SK-N-SH (cell line): ENCODE measurements around the gene ATP1B1. TPM values are rescaled to one million over a fixed set of nuclear protein-coding genes. Genes with fewer than 3 reads are reported as not detected.

Source experiments
- CTCF ChIA-PET: fragments of 300-600, 350-600 bp; formaldehyde crosslinking; extraction: SDS; loops from one replicate; lab custom pipeline; 2021; lab: Yijun Ruan, JAX
- POLR2A ChIA-PET: fragments of 350-600 bp; sonication (Branson Sonifier 250); formaldehyde crosslinking; extraction: SDS; loops from one replicate; lab custom pipeline; 2020; ENCODE audit warnings: antibody characterized with exemption, inconsistent platforms; lab: Yijun Ruan, JAX
- DNase-seq: peaks from one replicate; pipeline ENCODE4 v3.0.0; 2012
- H2AFZ ChIP-seq: fragments of 200-600 bp; sonication (generic); 2 replicates; pipeline ENCODE4 v1.8.1; 2016; ENCODE audit warnings: antibody characterized with exemption, mild to moderate bottlenecking, low read depth
- H3F3A ChIP-seq: fragments of 200-600 bp; sonication (generic); replicated peaks from 2 replicates; pipeline ENCODE3; 2016; ENCODE audit warnings: antibody characterized with exemption, mild to moderate bottlenecking; ENCODE audit not compliant: insufficient read depth
- H3K27ac ChIP-seq, 2 experiments: fragments of 200-500 bp in 1 of 2; fragments of 200-600 bp in 1 of 2; sonication (Bioruptor generic) in 1 of 2; sonication (generic), shearing (Covaris generic) in 1 of 2; 2 replicates each; pipeline versions ENCODE4 v1.5.1 to v1.6.1; 2014 to 2016; ENCODE audit warnings: low read depth in 2 of 2, inconsistent platforms in 1 of 2, low read length in 1 of 2, mild to moderate bottlenecking in 1 of 2, mixed read lengths in 1 of 2
- H3K27me3 ChIP-seq: fragments of 200-600 bp; sonication (generic), shearing (Covaris generic); 2 replicates; pipeline ENCODE4 v1.6.1; 2016; ENCODE audit warnings: mixed run types; ENCODE audit not compliant: insufficient read depth
- H3K36me3 ChIP-seq, 2 experiments: fragments of 200-500 bp in 1 of 2; fragments of 200-600 bp in 1 of 2; sonication (Bioruptor generic) in 1 of 2; sonication (generic) in 1 of 2; replicated peaks in 1 of 2; 2 replicates each; pipeline versions ENCODE3 to v1.5.1; 2014 to 2016; ENCODE audit warnings: low read length in 1 of 2, mild to moderate bottlenecking in 1 of 2; ENCODE audit not compliant: insufficient read depth in 2 of 2, control insufficient read depth in 1 of 2
- H3K4me1 ChIP-seq, 2 experiments: fragments of 200-500 bp in 1 of 2; fragments of 200-600 bp in 1 of 2; sonication (Bioruptor generic) in 1 of 2; sonication (generic), shearing (Covaris generic) in 1 of 2; 2 replicates each; pipeline versions ENCODE4 v1.5.1 to v1.6.1; 2014 to 2016; ENCODE audit warnings: low read depth in 1 of 2, low read length in 1 of 2, mixed run types in 1 of 2; ENCODE audit not compliant: insufficient read depth in 2 of 2, control insufficient read depth in 1 of 2
- H3K4me2 ChIP-seq: fragments of 200-600 bp; sonication (generic), shearing (Covaris generic); 2 replicates; pipeline ENCODE4 v1.6.1; 2017; ENCODE audit warnings: mixed run types
- H3K4me3 ChIP-seq, 2 experiments: fragments of 200-500 bp in 1 of 2; fragments of 200-600 bp in 1 of 2; sonication (Bioruptor generic) in 1 of 2; sonication (generic), shearing (Covaris generic) in 1 of 2; 2 replicates each; pipeline versions ENCODE4 v1.5.1 to v1.8.1; 2014 to 2016; ENCODE audit warnings: low read depth in 2 of 2, inconsistent platforms in 1 of 2, low read length in 1 of 2, mild to moderate bottlenecking in 1 of 2, mixed read lengths in 1 of 2, moderate library complexity in 1 of 2
- H3K79me2 ChIP-seq: fragments of 200-600 bp; sonication (generic); 2 replicates; pipeline ENCODE4 v1.8.1; 2017; ENCODE audit warnings: mild to moderate bottlenecking; ENCODE audit not compliant: insufficient read depth
- H3K9ac ChIP-seq: fragments of 200-600 bp; sonication (generic); 2 replicates; pipeline ENCODE4 v1.6.1; 2017; ENCODE audit warnings: mixed run types
- H3K9me2 ChIP-seq: fragments of 200-600 bp; sonication (generic); 2 replicates; pipeline ENCODE4 v1.6.1; 2017; ENCODE audit warnings: mixed run types
- H3K9me3 ChIP-seq: fragments of 200-600 bp; sonication (generic); 2 replicates; pipeline ENCODE4 v1.6.1; 2017; ENCODE audit warnings: mixed run types, mild to moderate bottlenecking, moderate library complexity
- H4K20me1 ChIP-seq: fragments of 200-600 bp; sonication (generic); 2 replicates; pipeline ENCODE4 v1.6.1; 2017; ENCODE audit warnings: mild to moderate bottlenecking, mixed run types; ENCODE audit not compliant: insufficient read depth
- CHD2 ChIP-seq: fragments of 150-350 bp; IDR thresholded peaks from 2 replicates; pipeline ENCODE4 v1.6.1; 2018; ENCODE audit warnings: low read length; ENCODE audit not compliant: partially characterized antibody
- EP300 ChIP-seq, 2 experiments: IDR thresholded peaks; 2 replicates each; pipeline versions ENCODE4 v1.4.0 to v1.6.1; 2012; ENCODE audit warnings: borderline replicate concordance in 1 of 2, low read depth in 1 of 2, low read length in 1 of 2
- EZH2phosphoT487 ChIP-seq: fragments of 200-600 bp; sonication (generic); IDR thresholded peaks from 2 replicates; pipeline ENCODE4 v1.6.1; 2017; ENCODE audit warnings: low read depth, mixed run types, mild to moderate bottlenecking, antibody characterized with exemption, moderate library complexity, borderline replicate concordance
- FOXJ3 ChIP-seq: sonication (generic); formaldehyde crosslinking; IDR thresholded peaks from 2 replicates; pipeline ENCODE4 v1.5.1; 2020; ENCODE audit warnings: mild to moderate bottlenecking, missing genetic modification reagents
- FOXM1 ChIP-seq: IDR thresholded peaks from 2 replicates; pipeline ENCODE4 v1.4.0; 2012; ENCODE audit warnings: low read depth, mild to moderate bottlenecking
- GATA2 ChIP-seq: sonication (generic); formaldehyde crosslinking; IDR thresholded peaks from 2 replicates; pipeline ENCODE4 v1.5.0; 2020; ENCODE audit warnings: mild to moderate bottlenecking, missing genetic modification reagents
- JUND ChIP-seq: IDR thresholded peaks from 2 replicates; pipeline ENCODE4 v1.4.0; 2012
- MEF2A ChIP-seq: IDR thresholded peaks from 2 replicates; pipeline ENCODE4 v1.4.0; 2012; ENCODE audit warnings: low read depth, borderline replicate concordance
- NRF1 ChIP-seq: IDR thresholded peaks from 2 replicates; pipeline ENCODE4 v1.6.1; 2012; ENCODE audit warnings: low read depth, mild to moderate bottlenecking, low read length
- PBX3 ChIP-seq: IDR thresholded peaks from 2 replicates; pipeline ENCODE4; 2012
- POLR2AphosphoS5 ChIP-seq: IDR thresholded peaks from 2 replicates; pipeline ENCODE4 v1.6.1; 2012; ENCODE audit warnings: low read depth, low read length
- RAD21 ChIP-seq: IDR thresholded peaks from 2 replicates; pipeline ENCODE4 v1.6.1; 2012; ENCODE audit warnings: mild to moderate bottlenecking, low read length
- RCOR1 ChIP-seq: fragments of 150-350 bp; IDR thresholded peaks from 2 replicates; pipeline ENCODE4 v1.6.1; 2017; ENCODE audit warnings: antibody characterized with exemption, low read length
- RFX5 ChIP-seq: IDR thresholded peaks from 2 replicates; pipeline ENCODE4 v1.6.1; 2012; ENCODE audit warnings: mild to moderate bottlenecking, improper control_type of control experiment, low read length
- RXRA ChIP-seq: IDR thresholded peaks from 2 replicates; pipeline ENCODE4 v1.4.0; 2012; ENCODE audit warnings: low read depth, mild to moderate bottlenecking, borderline replicate concordance
- SIN3A ChIP-seq: IDR thresholded peaks from 2 replicates; pipeline ENCODE4 v1.6.1; 2012; ENCODE audit warnings: low read depth, mild to moderate bottlenecking, low read length, moderate library complexity, borderline replicate concordance
- SMC3 ChIP-seq: IDR thresholded peaks from 2 replicates; pipeline ENCODE4 v1.6.1; 2012; ENCODE audit warnings: low read depth, low read length, improper control_type of control experiment
- TAF1 ChIP-seq: IDR thresholded peaks from 2 replicates; pipeline ENCODE4 v1.6.1; 2012; ENCODE audit warnings: low read depth, mild to moderate bottlenecking, low read length, moderate library complexity, borderline replicate concordance
- TCF12 ChIP-seq: IDR thresholded peaks from 2 replicates; pipeline ENCODE4 v1.4.0; 2012
- TEAD4 ChIP-seq: IDR thresholded peaks from 2 replicates; pipeline ENCODE4 v1.4.0; 2012; ENCODE audit warnings: mild to moderate bottlenecking, borderline replicate concordance; ENCODE audit not compliant: insufficient read depth
- WGBS: methylation state at CpG from one replicate; pipeline ENCODE4 v1.1.6; 2017; ENCODE audit warnings: low lambda C conversion rate; 5-methylcytosine and 5-hydroxymethylcytosine counted together
- polyA plus RNA-seq, 3 experiments: library from polyadenylated mRNA; depleted of rRNA; stranded (reverse); fragments of >200 nt; gene quantifications; 2 replicates each; pipeline ENCODE4 v1.2.3, GENCODE V29; 2012
- TF ChIP-seq, protein P1 (sequence below): IDR thresholded peaks from 2 replicates; pipeline ENCODE4 v1.4.0; 2012; ENCODE audit warnings: low read depth, borderline replicate concordance
- TF ChIP-seq, protein P2 (sequence below): IDR thresholded peaks from 2 replicates; pipeline ENCODE4 v1.4.0; 2012; ENCODE audit warnings: low read depth

Gene ATP1B1
- polyA plus RNA-seq, 1 of the 3 experiments (the other 2 are of a cell fraction) = 49.5 TPM

- Histone ChIP-seq H3K9me2 (no peaks in the 10 kb centered on the region), H3K4me1 (peaks cover 0 to 4% of the 10 kb centered on the region in 2 experiments; a peak in 2 of 4 replicates), H3K4me3 (no peak overlapping the region), H3K27ac (0 out of 4 replicates have a peak overlapping the region, but pooled peaks of 1 of the 2 experiments have one; percentile 6), H4K20me1 (no peaks in the 10 kb centered on the region), H3K79me2 (no peaks in the 10 kb centered on the region), H3K9me3 (no peaks in the 10 kb centered on the region), H3K27me3 (no peaks in the 10 kb centered on the region), H3K9ac (no peak overlapping the region), H2AFZ (no peak overlapping the region), H3F3A (peaks cover 10% of the 10 kb centered on the region), H3K4me2 (no peak overlapping the region), H3K36me3 (peaks cover 0 to 5% of the 10 kb centered on the region in 2 experiments)
- CTCF ChIA-PET = no interaction called here
- POLR2A ChIA-PET = no interaction called here
- no peak for TF ChIP-seq FOXM1
- no peak for TF ChIP-seq RFX5
- TF ChIP-seq RXRA = no peak
- no peak for TF ChIP-seq CHD2
- TF ChIP-seq FOXJ3 = no peak
- TF ChIP-seq RAD21 = no peak
- TF ChIP-seq TAF1 = no peak
- TF ChIP-seq MEF2A = no peak
- no peak for TF ChIP-seq RCOR1
- TF ChIP-seq POLR2AphosphoS5 = no peak
- TF ChIP-seq TCF12 = no peak
- no peak for TF ChIP-seq GATA2 (CRISPR knock-in tag)
- no peak for DNase-seq
- 89% methylated on average over 3 of the region's 3 CpGs for WGBS
Observed at GRCh38 chr1:169141356-169141755, 34.9 kb downstream of the ATP1B1 start.

DNA sequence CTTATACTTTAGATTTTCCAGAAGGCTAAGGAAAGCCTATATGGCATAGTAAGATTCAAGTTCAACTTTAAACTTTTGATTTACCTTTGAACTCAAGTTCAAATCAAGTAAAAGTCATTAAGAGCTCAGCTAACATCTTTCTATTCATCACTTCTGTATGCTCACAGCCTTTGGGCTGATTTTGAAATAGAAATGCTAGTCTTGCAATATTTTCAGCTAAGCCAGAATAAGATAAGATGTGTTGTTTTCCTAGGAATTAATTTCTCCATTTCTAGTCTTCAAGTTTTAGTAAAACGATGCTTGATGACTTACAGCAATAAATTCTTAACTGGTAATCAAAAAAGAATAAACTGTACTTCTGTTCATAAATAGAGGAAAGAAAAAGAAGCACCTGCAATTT, 35.6 kb downstream of the ATP1B1 start:
- CTCF ChIA-PET = interaction anchor here (0.9 kb wide), 1 partner anchor 799 kb away, joined by 3 read pairs; no protein-coding TSS in a partner anchor
- peaks cover 10% of the 10 kb centered on the region for H3F3A ChIP-seq
- TF ChIP-seq FOXM1 (no peak), SIN3A (no peak), SMC3 (no peak), NRF1 (no peak)
- TF ChIP-seq, all 33 proteins: peak for 0
- no peaks in the 10 kb centered on the region for H3K79me2 ChIP-seq
- no peak overlapping the region for H3K4me3 ChIP-seq
- H3K9ac ChIP-seq = no peak overlapping the region
- H3K4me2 ChIP-seq = no peak overlapping the region
- peaks cover 0 to 4% of the 10 kb centered on the region in 2 experiments for H3K36me3 ChIP-seq
- no peaks in the 10 kb centered on the region for H3K27me3 ChIP-seq
- POLR2A ChIA-PET = no interaction called here
- DNase-seq = no peak
- H3K27ac ChIP-seq = no peak overlapping the region
- H2AFZ ChIP-seq = no peak overlapping the region
- H3K9me3 ChIP-seq = no peaks in the 10 kb centered on the region
- WGBS = 74% methylated on average over 1 of the region's 1 CpG
- no peaks in the 10 kb centered on the region for H4K20me1 ChIP-seq
- peaks cover 0 to 4% of the 10 kb centered on the region in 2 experiments; a peak in 2 of 4 replicates for H3K4me1 ChIP-seq
- H3K9me2 ChIP-seq = no peaks in the 10 kb centered on the region

DNA sequence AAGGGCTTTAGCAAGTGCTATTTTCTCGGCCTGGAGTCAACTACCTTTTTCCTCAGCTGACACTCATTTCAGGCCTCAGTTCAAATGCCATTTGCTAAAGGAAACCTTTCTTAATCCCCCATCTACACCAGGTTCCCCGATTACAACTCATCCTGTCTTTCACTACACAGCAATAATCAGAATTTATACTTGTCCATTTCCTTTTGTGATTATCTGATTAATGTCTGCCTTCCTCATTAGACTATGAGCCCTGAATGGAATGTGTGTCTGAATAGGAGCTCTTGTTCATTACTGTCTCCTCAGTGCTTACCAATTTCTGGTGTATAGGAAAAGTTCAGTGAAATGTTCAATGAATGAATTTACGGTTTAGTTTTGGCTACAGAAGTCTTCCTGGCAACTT, 36.9 kb downstream of the ATP1B1 start:
- H2AFZ ChIP-seq = no peak overlapping the region
- peaks cover 10% of the 10 kb centered on the region for H3F3A ChIP-seq
- WGBS = 87% methylated on average over 3 of the region's 3 CpGs
- peaks cover 0 to 4% of the 10 kb centered on the region in 2 experiments for H3K36me3 ChIP-seq
- H3K4me2 ChIP-seq = no peak overlapping the region
- H3K27me3 ChIP-seq = no peaks in the 10 kb centered on the region
- H4K20me1 ChIP-seq = no peaks in the 10 kb centered on the region
- H3K9me3 ChIP-seq = no peaks in the 10 kb centered on the region
- ChIA-PET CTCF (interaction anchor here (0.6 to 1.3 kb wide), 2 partner anchors 8 to 208 kb away, joined by 3 to 4 read pairs; no protein-coding TSS in a partner anchor), POLR2A (no interaction called here)
- no peaks in the 10 kb centered on the region for H3K79me2 ChIP-seq
- H3K9me2 ChIP-seq = no peaks in the 10 kb centered on the region
- peaks cover 0 to 4% of the 10 kb centered on the region in 2 experiments; a peak in 2 of 4 replicates for H3K4me1 ChIP-seq
- no peak overlapping the region for H3K9ac ChIP-seq
- H3K27ac ChIP-seq = no peak overlapping the region
- no peak overlapping the region for H3K4me3 ChIP-seq
- DNase-seq = no peak
- TF ChIP-seq EZH2phosphoT487 (no peak), RAD21 (no peak), TCF12 (no peak), RFX5 (no peak), JUND (no peak), PBX3 (no peak), TEAD4 (no peak), FOXJ3 (no peak), EP300 (IDR thresholded peaks at IDR 0.05; ENCODE audit: borderline replicate concordance in 1 of 2, low read depth in 1 of 2, low read length in 1 of 2) (no peak)
- TF ChIP-seq, protein P1, sequence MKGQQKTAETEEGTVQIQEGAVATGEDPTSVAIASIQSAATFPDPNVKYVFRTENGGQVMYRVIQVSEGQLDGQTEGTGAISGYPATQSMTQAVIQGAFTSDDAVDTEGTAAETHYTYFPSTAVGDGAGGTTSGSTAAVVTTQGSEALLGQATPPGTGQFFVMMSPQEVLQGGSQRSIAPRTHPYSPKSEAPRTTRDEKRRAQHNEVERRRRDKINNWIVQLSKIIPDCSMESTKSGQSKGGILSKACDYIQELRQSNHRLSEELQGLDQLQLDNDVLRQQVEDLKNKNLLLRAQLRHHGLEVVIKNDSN = no peak
- TF ChIP-seq, protein P2, sequence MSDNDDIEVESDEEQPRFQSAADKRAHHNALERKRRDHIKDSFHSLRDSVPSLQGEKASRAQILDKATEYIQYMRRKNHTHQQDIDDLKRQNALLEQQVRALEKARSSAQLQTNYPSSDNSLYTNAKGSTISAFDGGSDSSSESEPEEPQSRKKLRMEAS = no peak
